ENCODE results near the gene TC2N.
A peak's percentile ranks its signal among the peaks of the same experiment; 100 is the strongest.

DNA sequence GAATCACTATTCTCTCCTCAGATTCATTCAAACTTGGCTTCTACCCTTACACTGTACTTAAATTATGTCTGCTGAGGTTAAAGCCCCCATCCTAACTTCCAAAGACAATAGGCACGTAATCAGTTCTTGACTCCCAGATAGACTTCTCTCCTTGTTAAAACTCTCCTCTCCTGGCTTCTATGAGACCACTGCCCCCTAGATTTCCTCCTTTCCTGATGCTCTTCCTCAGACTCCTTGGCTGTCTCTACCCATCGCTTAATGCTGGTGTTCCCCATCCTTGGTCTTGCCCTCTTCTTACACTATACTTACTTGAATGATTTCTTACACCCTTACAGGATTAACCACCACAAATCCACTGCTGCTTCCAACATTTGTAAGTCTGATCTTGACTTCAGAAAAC lies 32.8 kb downstream of the TC2N start:
- TF ChIP-seq, protein P1, sequence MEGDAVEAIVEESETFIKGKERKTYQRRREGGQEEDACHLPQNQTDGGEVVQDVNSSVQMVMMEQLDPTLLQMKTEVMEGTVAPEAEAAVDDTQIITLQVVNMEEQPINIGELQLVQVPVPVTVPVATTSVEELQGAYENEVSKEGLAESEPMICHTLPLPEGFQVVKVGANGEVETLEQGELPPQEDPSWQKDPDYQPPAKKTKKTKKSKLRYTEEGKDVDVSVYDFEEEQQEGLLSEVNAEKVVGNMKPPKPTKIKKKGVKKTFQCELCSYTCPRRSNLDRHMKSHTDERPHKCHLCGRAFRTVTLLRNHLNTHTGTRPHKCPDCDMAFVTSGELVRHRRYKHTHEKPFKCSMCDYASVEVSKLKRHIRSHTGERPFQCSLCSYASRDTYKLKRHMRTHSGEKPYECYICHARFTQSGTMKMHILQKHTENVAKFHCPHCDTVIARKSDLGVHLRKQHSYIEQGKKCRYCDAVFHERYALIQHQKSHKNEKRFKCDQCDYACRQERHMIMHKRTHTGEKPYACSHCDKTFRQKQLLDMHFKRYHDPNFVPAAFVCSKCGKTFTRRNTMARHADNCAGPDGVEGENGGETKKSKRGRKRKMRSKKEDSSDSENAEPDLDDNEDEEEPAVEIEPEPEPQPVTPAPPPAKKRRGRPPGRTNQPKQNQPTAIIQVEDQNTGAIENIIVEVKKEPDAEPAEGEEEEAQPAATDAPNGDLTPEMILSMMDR (conservative IDR thresholded peaks at IDR 0.05; ENCODE audit: low read depth in 2 of 2), result peak in 1 of 2 experiments; percentile 55; a peak in 3 of 4 replicates
- TF ChIP-seq EZH2 (IDR thresholded peaks at IDR 0.05; ENCODE audit: low read depth, unreplicated experiment), result no peak
- TF ChIP-seq POLR2AphosphoS5 (IDR thresholded peaks at IDR 0.05; ENCODE audit: low read depth), result no peak
- TF ChIP-seq CREB1 (CRISPR knock-in tag; IDR thresholded peaks at IDR 0.05; ENCODE audit: low read depth), result no peak

Data from GM23338 (cell line).